Ascending aorta (tissue), 2 donors: Measurements from ENCODE around the gene CHMP1B. TPM values are rescaled to one million over a fixed set of nuclear protein-coding genes. Genes with fewer than 3 reads are reported as not detected.

ENCODE experiments used
- DNase-seq, 2 donors: peaks; one replicate each; pipeline ENCODE4 v3.0.0-alpha.2; 2019; ENCODE audit warnings: low spot score in 2 of 2
- H3K27ac ChIP-seq, 2 donors: fragments of 200-600 bp; sonication (generic); one replicate each; pipeline ENCODE4 v1.5.1; 2016 to 2017; ENCODE audit warnings: mild to moderate bottlenecking in 1 of 2
- H3K27me3 ChIP-seq: fragments of 200-600 bp; sonication (generic); one replicate; pipeline ENCODE4 v1.5.1; 2017
- H3K36me3 ChIP-seq, 2 donors: fragments of 200-600 bp; sonication (generic); one replicate each; pipeline ENCODE4 v1.5.1; 2016
- H3K4me1 ChIP-seq, 2 donors: fragments of 200-600 bp; sonication (generic); one replicate each; pipeline ENCODE4 v1.5.1; 2016 to 2017; ENCODE audit warnings: mild to moderate bottlenecking in 1 of 2
- H3K4me3 ChIP-seq, 2 donors: fragments of 200-600 bp; sonication (generic); one replicate each; pipeline ENCODE4 v1.5.1; 2016 to 2017; ENCODE audit warnings: mild to moderate bottlenecking in 1 of 2
- H3K9me3 ChIP-seq, 2 donors: fragments of 200-600 bp; sonication (generic); one replicate each; pipeline ENCODE4 v1.5.1; 2016
- intact Hi-C: fragments of 100-400 bp; cut with DNase I; formaldehyde crosslinking; loops from one replicate; pipeline ENCODE4 v1.15.1; 2023
- total RNA-seq: library from RNA; depleted of rRNA; stranded (reverse); fragments of >200 nt; gene quantifications from one replicate; pipeline ENCODE4 v1.1.0, GENCODE V29; 2016
- TF ChIP-seq, protein P1 (sequence below), 3 experiments: fragments of 200-600 bp in 2 of 3; fragments of 450-650 bp in 1 of 3; sonication (generic) in 2 of 3; IDR thresholded peaks; one replicate each; pipeline ENCODE4 v1.5.1; 2016 to 2019; ENCODE audit warnings: antibody characterized with exemption in 3 of 3, mild to moderate bottlenecking in 1 of 3, moderate library complexity in 1 of 3

CHMP1B gene
- total RNA-seq, 1 donor from 2014 or later = 25.5 TPM

DNA sequence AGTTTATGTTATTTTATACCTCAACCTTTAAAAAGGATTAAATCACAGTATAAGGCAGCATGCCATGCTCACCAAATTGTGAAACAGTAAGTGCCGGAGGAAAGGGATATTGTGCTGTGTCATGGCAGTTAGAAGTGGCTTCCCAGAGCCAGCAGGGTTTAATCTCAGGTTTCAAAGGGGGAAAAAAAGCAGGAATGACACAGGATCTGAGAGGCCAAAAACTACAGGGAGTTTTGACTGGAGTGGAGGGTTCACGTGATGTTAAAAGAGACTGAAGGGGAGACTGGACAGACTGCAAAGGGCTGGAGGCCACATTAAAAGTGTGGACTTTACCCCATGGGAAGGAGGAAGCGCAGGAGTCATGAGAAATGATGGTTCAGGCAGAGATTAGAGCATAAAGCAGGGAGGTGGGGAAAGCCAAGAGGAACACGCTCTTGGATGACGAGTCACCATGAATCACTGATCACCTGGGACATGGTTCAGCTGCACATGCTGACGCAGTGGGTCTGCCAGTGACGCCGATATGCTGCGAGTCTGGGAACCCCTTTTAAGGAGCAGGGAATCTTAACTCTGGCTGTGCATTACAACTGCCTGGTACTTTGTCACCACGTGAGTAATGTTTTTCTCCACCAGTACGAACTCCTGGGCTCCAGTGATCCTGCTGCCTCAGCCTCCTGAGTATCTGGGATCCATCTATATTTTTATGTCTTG, 6.1 kb downstream of the CHMP1B start:
- no peaks in the 10 kb centered on the region for H3K27me3 ChIP-seq
- TF ChIP-seq, protein P1, sequence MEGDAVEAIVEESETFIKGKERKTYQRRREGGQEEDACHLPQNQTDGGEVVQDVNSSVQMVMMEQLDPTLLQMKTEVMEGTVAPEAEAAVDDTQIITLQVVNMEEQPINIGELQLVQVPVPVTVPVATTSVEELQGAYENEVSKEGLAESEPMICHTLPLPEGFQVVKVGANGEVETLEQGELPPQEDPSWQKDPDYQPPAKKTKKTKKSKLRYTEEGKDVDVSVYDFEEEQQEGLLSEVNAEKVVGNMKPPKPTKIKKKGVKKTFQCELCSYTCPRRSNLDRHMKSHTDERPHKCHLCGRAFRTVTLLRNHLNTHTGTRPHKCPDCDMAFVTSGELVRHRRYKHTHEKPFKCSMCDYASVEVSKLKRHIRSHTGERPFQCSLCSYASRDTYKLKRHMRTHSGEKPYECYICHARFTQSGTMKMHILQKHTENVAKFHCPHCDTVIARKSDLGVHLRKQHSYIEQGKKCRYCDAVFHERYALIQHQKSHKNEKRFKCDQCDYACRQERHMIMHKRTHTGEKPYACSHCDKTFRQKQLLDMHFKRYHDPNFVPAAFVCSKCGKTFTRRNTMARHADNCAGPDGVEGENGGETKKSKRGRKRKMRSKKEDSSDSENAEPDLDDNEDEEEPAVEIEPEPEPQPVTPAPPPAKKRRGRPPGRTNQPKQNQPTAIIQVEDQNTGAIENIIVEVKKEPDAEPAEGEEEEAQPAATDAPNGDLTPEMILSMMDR (IDR thresholded peaks at IDR 0.05) = no peak
- H3K4me1 ChIP-seq = peaks cover 4 to 18% of the 10 kb centered on the region in 2 donors
- intact Hi-C loops = loop anchor here (10.0 kb wide), 2 partner anchors 447 to 1833 kb away; partner anchors contain the start of gene TUBB6
- peaks cover 0 to 3% of the 10 kb centered on the region in 2 donors for H3K36me3 ChIP-seq
- no peaks in the 10 kb centered on the region for H3K9me3 ChIP-seq
- peak; percentile 82 to 92 for DNase-seq
- peak overlapping the region; percentile 62 to 71 for H3K27ac ChIP-seq
- H3K4me3 ChIP-seq = no peak overlapping the region

DNA sequence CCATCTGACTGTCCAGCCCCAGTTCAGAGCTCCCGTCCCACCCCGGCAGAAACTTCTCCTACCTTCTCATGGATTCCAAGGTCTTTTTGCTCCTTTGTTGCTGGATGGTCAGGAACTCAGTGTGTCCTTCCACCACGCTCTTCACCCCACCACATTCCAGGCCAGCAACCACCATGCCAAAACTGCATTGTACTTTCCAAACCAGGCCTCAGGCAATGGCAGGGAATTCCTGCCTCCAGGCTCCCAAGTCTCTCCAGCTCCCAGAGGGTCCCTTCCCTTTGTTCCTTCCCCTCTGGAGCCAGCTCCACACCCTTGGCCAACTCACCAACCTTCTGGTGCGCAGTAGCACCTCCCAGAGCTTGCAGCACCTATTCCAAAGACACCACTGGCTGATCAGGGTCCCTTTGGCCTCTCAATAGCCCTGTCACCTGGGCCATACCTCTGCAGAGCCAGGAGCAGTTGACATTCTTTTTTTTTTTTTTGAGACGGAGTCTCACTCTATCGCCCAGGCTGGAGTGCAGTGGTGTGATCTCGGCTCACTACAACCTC, 8.1 kb downstream of the CHMP1B start:
- H3K27me3 ChIP-seq = no peaks in the 10 kb centered on the region
- peak overlapping the region in 1 of 2 donors; percentile 7 for H3K27ac ChIP-seq
- no peak overlapping the region for H3K4me3 ChIP-seq
- intact Hi-C loops = loop anchor here (10.0 kb wide), 2 partner anchors 445 to 1835 kb away; partner anchors contain the start of gene TUBB6
- TF ChIP-seq, protein P1 (IDR thresholded peaks at IDR 0.05) = no peak
- no peak for DNase-seq
- no peaks in the 10 kb centered on the region for H3K36me3 ChIP-seq
- no peaks in the 10 kb centered on the region for H3K9me3 ChIP-seq
- H3K4me1 ChIP-seq = peaks cover 0 to 5% of the 10 kb centered on the region in 2 donors

DNA sequence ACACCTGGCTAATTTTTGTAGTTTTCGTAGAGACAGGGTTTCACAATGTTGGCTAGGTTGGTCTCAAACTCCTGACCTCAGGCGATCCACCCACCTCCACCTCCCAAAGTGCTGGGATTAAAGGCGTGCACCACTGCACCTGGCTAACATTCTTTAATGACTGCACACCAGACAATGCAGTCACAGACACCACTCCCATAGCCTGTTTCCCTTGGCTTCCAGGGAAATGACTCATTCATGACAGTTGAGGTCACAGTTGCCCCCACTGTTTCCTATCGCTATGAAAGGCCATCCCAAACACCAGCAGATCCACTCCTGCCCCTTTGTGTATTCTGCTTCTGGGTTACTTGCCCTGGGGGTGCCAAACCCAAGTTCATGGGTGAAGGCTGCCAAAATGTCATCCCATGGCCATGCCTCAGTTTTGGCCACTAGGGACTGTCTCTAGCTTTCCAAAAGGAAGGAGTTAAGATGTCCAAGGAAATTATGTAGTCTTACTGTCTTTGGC, 8.7 kb downstream of the CHMP1B start:
- Histone ChIP-seq H3K27me3 (no peaks in the 10 kb centered on the region), H3K36me3 (no peaks in the 10 kb centered on the region), H3K4me3 (no peak overlapping the region), H3K4me1 (peaks cover 0 to 5% of the 10 kb centered on the region in 2 donors), H3K27ac (peak overlapping the region in 1 of 2 donors; percentile 7), H3K9me3 (no peaks in the 10 kb centered on the region)
- DNase-seq = no peak
- intact Hi-C loops = loop anchor here (10.0 kb wide), 2 partner anchors 445 to 1835 kb away; partner anchors contain the start of gene TUBB6
- TF ChIP-seq, protein P1 (IDR thresholded peaks at IDR 0.05) = no peak

DNA sequence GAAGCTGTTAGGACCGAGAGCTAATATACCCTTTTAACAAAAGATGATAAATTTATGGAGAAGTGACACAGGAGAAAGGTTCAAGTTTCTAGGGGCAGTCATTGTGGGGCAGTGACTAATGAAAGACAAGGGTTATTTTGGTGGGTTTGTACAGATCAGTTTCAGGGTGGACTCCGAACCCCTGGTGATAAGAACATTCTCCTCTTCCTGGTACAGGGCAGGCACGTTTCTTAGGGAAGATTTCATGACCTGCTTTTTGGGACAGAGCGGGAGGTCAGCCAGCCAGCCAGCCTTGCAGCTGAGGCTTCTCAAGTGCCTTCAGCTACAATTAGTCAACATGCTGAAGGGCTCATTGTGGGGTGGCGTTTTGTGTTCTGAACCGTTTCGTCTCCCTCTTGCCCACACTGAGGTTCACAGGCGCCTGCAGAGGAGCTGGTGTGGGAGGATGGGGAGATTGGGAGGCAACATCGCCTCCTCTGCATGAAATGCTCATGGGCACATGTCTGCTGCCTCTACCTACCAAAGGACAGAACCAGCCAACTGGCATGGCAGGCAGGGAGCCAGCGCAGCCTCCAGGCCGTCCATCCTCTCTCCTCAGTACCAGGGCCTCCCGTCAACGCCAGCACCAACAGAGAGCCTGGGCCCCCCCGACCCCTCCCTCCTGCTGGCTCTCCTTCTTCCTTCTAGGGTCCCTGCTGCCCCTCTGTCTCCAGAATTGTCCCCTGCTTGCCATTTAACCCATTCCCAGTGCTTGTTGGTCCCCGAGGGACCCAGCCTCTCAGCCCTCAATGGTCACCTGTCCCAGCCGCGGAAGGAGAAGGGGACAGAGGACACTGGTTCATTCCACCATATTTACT, 9.6 kb downstream of the CHMP1B start:
- H3K4me1 ChIP-seq = peaks cover 0 to 5% of the 10 kb centered on the region in 2 donors
- TF ChIP-seq, protein P1 (IDR thresholded peaks at IDR 0.05) = no peak
- intact Hi-C loops = no loop called here
- H3K27me3 ChIP-seq = no peaks in the 10 kb centered on the region
- no peak overlapping the region for H3K27ac ChIP-seq
- H3K9me3 ChIP-seq = no peaks in the 10 kb centered on the region
- H3K36me3 ChIP-seq = no peaks in the 10 kb centered on the region
- no peak for DNase-seq
- no peak overlapping the region for H3K4me3 ChIP-seq

DNA sequence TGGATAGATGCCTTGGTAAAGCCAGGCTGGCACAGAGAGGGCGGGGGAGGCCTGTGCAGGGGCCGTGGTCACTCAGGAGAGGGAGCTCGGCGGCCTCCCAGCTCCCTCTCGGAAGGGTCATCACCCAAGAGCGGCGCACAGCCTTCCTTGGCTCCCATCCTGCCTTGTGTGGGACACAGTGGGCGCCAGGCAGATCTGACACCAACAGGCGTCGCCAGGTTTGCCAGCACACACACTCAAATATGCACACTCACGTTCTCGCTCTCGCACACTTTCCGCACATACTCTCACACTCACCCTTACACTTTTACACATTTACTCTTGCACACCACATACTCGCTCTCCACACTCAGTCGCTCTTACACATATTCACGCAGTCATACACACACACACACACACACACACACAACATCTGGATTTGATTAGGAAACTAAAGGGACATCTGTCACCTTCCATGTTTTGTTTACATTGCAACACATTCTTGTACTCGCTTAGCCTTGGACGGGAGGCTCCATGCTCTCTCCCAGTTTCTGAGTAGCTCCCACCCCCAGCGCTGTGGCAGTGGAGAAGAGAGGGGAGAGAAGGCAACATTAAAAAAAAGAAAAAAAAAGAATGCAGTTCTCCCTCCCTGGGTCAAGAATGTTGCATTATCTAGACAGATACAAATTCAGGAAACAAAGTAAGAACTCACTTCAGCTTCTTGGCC, 10.5 kb downstream of the CHMP1B start:
- Histone ChIP-seq H3K27me3 (no peaks in the 10 kb centered on the region), H3K4me1 (peaks cover 0 to 3% of the 10 kb centered on the region in 2 donors), H3K4me3 (no peak overlapping the region), H3K9me3 (no peaks in the 10 kb centered on the region), H3K27ac (no peak overlapping the region), H3K36me3 (no peaks in the 10 kb centered on the region)
- intact Hi-C loops = no loop called here
- DNase-seq = no peak
- TF ChIP-seq, protein P1 (IDR thresholded peaks at IDR 0.05) = no peak
